ENCODE results near the gene SCAF8. TPM values are rescaled to one million over a fixed set of nuclear protein-coding genes. Genes with fewer than 3 reads are reported as not detected.

The SCAF8 gene
- total and polyA plus RNA-seq, 9 donors, result 21.9 to 66.1 (median 54.3) TPM

DNA sequence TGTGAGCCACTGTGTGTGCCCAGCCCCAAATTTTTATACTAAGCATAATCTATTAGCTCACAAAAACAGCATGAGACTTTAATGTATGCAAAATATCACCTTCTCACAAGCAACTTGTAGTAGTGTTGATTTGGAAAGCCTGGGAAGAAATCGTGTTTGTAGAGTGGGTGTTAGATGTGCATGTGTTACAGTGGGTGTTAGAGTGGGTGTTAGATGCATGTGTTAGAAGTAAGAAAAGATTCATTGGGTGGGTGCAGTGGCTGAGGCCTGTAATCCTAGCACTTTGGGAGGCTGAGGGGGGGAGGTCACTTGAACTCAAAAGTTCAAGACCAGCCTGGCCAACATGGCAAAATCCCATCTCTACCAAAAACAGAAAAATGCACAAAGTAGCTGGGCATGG lies 6.3 kb upstream of the SCAF8 start:
- H3K9me3 ChIP-seq, result no peaks in the 10 kb centered on the region
- DNase-seq, result no peak
- H3K27ac ChIP-seq, result no peak overlapping the region
- H3K36me3 ChIP-seq, result no peaks in the 10 kb centered on the region
- H3K27me3 ChIP-seq, result no peaks in the 10 kb centered on the region
- no peaks in the 10 kb centered on the region for H3K4me1 ChIP-seq (ENCODE audit: insufficient read depth)
- intact Hi-C loops (cut with DNase I), result no loop called here
- TF ChIP-seq, protein P1, sequence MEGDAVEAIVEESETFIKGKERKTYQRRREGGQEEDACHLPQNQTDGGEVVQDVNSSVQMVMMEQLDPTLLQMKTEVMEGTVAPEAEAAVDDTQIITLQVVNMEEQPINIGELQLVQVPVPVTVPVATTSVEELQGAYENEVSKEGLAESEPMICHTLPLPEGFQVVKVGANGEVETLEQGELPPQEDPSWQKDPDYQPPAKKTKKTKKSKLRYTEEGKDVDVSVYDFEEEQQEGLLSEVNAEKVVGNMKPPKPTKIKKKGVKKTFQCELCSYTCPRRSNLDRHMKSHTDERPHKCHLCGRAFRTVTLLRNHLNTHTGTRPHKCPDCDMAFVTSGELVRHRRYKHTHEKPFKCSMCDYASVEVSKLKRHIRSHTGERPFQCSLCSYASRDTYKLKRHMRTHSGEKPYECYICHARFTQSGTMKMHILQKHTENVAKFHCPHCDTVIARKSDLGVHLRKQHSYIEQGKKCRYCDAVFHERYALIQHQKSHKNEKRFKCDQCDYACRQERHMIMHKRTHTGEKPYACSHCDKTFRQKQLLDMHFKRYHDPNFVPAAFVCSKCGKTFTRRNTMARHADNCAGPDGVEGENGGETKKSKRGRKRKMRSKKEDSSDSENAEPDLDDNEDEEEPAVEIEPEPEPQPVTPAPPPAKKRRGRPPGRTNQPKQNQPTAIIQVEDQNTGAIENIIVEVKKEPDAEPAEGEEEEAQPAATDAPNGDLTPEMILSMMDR (IDR thresholded peaks at IDR 0.05), result no peak
- TF ChIP-seq EP300 (IDR thresholded peaks at IDR 0.05), result no peak
- TF ChIP-seq POLR2A (IDR thresholded peaks at IDR 0.05), result no peak
- 81 to 85% (median 83%) methylated on average over 1 of the region's 1 CpG for WGBS, 3 donors
- no peak overlapping the region for H3K4me3 ChIP-seq

DNA sequence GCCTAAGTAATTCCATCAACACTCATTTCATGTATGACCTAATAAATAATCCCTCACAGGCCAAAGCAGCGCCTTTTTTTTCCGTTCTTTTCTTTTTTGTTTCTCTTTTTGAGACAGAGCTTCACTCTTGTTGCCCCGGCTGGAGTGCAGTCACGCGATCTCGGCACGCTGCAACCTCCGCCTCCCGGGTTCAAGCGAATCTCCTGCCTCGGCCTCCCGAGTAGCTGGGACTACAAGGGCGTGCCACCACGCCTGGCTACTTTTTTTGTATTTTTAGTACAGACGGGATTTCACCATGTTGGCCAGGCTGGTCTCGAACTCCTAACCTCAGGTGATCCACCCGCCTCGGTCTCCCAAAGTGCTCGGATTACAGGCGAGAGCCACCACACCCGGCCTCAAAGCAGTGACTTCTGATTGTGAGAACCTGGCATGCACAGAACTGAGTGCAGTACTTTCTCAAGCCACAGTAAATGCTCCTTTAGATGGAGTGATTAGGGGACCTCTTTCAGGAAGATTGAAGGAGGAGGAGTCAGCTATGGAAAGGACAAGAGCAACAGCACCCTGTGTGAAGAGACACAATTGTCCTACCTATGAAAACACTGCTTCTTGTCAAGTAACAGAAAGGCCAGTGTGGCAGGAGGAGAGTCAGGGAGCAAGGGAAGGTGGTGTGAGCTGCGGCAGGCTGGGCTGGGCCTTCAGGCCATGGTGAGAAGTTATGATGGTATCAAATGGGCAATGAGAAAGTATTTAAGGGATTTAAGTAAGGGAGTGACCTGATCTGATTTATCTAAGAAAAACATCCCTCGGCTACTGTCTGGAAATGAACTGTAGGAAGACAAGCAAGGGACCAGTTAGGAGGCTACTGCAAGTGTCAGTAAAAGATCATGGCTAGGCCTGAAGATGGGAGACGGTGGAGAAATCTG lies 1.7 kb upstream of the SCAF8 start:
- Histone ChIP-seq H3K27ac (peak overlapping the region in 1 of 2 donors; percentile 99), H3K4me1 (ENCODE audit: insufficient read depth) (peaks cover 11% of the 10 kb centered on the region), H3K9me3 (no peaks in the 10 kb centered on the region), H3K4me3 (no peak overlapping the region), H3K36me3 (no peaks in the 10 kb centered on the region), H3K27me3 (no peaks in the 10 kb centered on the region)
- 92 to 95% (median 93%) methylated on average over 24 of the region's 24 CpGs for whole genome bisulfite sequencing, 3 donors
- intact Hi-C loops (cut with DNase I), result loop anchor here in 3 of 4 donors (10.0 kb wide), 3 partner anchors 63 to 217 kb away; partner anchors contain the start of gene CNKSR3 (in 1 of the 3)
- no peak for DNase-seq
- TF ChIP-seq EP300 (IDR thresholded peaks at IDR 0.05) (no peak), POLR2A (IDR thresholded peaks at IDR 0.05) (no peak)

DNA sequence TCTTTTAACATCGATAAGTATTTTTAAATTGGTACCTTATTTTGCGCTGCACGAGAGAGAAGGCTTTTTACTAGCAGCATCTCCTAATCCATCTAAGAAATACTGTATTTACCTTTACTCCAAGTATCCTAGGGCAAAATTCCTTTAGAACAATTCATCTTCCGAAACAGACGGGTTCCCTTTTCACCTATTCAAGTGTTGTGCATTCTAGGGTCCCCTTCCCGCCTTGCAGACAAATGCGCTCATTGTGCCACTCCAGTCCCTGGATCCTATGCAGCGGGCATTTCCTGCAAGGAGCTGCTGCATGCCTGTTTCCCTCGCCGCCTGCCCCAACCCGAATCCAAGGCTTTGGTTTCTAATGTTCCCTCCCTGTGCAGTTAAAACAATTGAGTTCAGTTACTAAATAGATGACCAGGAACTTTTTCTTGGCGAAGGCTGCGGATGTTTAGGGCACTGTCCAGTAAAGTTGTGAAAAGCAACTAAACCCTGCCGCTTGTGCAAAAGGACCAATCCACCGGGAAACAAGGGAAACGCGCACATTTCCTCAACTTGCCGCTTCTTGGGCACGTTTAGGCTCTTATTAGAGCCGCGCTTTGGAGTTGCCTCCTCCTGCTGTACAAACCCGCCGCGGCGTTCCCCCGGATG lies 556 bp upstream of the SCAF8 start:
- H3K9me3 ChIP-seq, result no peaks in the 10 kb centered on the region
- WGBS, 3 donors, result 4 to 7% (median 4%) methylated on average over 19 to 26 of the region's 26 CpGs
- intact Hi-C loops (cut with DNase I), result loop anchor here in 3 of 4 donors (10.0 kb wide), 3 partner anchors 62 to 218 kb away; partner anchors contain the start of gene CNKSR3 (in 1 of the 3)
- peaks cover 15% of the 10 kb centered on the region for H3K4me1 ChIP-seq (ENCODE audit: insufficient read depth)
- peak in 4 of 5 donors; percentile 45 to 52 (median 52) for DNase-seq
- no peaks in the 10 kb centered on the region for H3K36me3 ChIP-seq
- TF ChIP-seq, protein P1 (IDR thresholded peaks at IDR 0.05), result no peak
- TF ChIP-seq POLR2A (IDR thresholded peaks at IDR 0.05) (no peak), EP300 (IDR thresholded peaks at IDR 0.05) (no peak)
- H3K4me3 ChIP-seq, result peak overlapping the region; percentile 94
- peak overlapping the region; percentile 99 for H3K27ac ChIP-seq
- H3K27me3 ChIP-seq, result no peaks in the 10 kb centered on the region

DNA sequence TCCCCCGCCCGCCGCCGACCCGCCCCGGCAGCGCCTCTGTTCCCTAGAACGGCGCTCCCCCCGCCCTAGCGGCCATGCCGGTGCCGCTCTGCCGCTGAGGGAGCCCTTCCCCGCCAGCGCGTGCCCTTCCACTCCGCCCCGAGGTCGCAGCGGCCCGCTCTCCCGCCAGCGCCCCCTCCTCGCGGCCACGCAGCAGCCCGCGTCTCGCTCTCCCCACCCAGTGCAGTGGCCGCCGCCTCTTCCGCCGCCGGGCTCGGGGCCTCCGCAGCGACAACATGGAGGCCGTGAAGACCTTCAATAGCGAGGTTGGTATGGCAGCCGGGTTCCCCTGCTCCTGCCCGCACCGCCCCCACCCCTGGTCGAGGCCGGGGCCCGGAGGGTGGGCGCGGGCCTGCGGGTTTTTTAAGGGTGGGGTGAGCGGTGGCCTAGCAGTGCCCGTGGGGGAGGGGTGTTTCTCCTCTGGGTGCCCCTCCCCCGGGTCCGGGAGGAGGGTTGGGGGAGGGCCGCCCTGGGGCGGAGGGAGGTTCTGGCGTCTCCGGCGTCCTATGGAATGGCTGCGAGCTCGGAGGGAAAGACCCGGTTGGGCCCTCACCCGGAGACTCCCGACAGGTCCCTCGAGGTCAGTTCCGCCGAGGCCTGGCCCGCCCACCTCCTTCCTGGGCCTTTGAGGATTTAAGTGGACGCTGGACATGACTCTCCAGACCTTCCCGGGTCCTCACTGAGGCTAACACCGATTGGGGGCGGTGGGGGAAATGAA lies 588 bp downstream of the SCAF8 start:
- 0 to 1% (median 0%) methylated on average over 37 to 71 of the region's 71 CpGs for WGBS, 3 donors
- H3K4me3 ChIP-seq, result peak overlapping the region; percentile 94

More for the DNA sequence above, 588 bp downstream of the SCAF8 start:
- intact Hi-C loops (cut with DNase I), result loop anchor here in 3 of 4 donors (10.0 kb wide), 3 partner anchors 61 to 219 kb away; partner anchors contain the start of gene CNKSR3 (in 1 of the 3)
- peak overlapping the region; percentile 99 for H3K27ac ChIP-seq
- no peaks in the 10 kb centered on the region for H3K36me3 ChIP-seq
- peaks cover 20% of the 10 kb centered on the region for H3K4me1 ChIP-seq (ENCODE audit: insufficient read depth)
- no peaks in the 10 kb centered on the region for H3K9me3 ChIP-seq
- DNase-seq, result peak; percentile 94 to 96 (median 94)
- H3K27me3 ChIP-seq, result no peaks in the 10 kb centered on the region
- TF ChIP-seq POLR2A (IDR thresholded peaks at IDR 0.05) (no peak), EP300 (IDR thresholded peaks at IDR 0.05) (no peak)
- TF ChIP-seq, protein P1 (IDR thresholded peaks at IDR 0.05), result peak in 1 of 3 donors; percentile 29

Measured in ovary (tissue), 9 donors.